Right renal pelvis (tissue), 4 donors: ENCODE measurements around the gene TMEM243. TPM values are rescaled to one million over a fixed set of nuclear protein-coding genes. Genes with fewer than 3 reads are reported as not detected.

Experiments used
- DNase-seq, 4 donors: peaks; one replicate each; pipeline ENCODE4 v3.0.0-alpha.2; 2013; ENCODE audit warnings: low read depth in 4 of 4, low spot score in 3 of 4, missing footprints in 1 of 4
- polyA plus RNA-seq, 4 donors: library from polyadenylated mRNA; unstranded; fragments of 120-200 nt; gene quantifications; one replicate each; pipeline ENCODE4 v1.2.1, GENCODE V29; 2013; ENCODE audit not compliant: insufficient read length in 4 of 4

TMEM243 gene
- polyA plus RNA-seq, 4 donors = 41.8 to 48.1 (median 45.2) TPM

GRCh38 chr7:87170828-87171227, 48.7 kb downstream of the TMEM243 start:
- no peak for DNase-seq

DNA sequence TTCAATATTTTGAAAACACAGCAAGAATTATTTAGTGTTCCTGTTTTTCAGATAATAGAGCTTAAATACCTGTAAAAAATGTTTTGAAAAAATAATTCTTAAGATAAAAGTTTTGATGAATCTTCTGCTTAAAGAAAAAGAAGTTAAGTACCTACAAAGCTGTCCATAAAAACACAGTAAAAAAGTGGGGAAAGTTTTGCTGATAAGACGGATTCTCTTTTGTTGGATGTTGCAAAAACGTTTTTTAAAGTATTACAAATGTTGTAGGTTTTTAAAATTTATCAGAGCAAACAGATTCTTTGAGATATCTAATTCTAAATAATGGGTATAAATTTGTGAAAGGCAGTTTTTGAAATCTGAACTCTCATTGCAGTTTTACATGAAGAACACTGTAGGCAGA, 55.1 kb downstream of the TMEM243 start:
- no peak for DNase-seq

GRCh38 chr7:87159538-87159937, 60.0 kb downstream of the TMEM243 start:
- no peak for DNase-seq

DNA sequence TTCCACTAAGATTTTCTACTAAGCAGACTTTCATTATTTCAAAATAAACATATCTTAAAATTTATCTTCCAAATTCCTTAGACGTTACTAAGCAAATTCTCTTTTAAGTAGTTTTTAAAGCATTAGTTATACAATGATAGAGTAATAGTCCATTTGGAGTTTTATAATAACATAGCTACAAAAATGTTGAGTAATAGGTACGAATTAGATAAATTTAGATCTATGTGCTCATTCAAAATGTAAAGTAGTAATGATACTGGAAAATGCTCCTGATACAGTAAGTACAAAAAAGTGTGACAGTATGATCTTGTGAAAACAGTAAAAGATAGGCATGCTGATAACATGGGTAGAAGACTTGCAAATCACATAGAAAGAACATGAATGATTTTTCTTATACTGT, 62.8 kb downstream of the TMEM243 start:
- no peak for DNase-seq

GRCh38 chr7:87155788-87156187, 63.7 kb downstream of the TMEM243 start:
- DNase-seq = no peak

GRCh38 chr7:87154569-87154968, 65.0 kb downstream of the TMEM243 start:
- DNase-seq = no peak

- DNase-seq = no peak
These were observed 65.4 kb downstream of the TMEM243 start for GRCh38 chr7:87154166-87154565.

GRCh38 chr7:87152897-87153641, 66.5 kb downstream of the TMEM243 start:
- peak in 2 of 4 donors; percentile 25 to 35 for DNase-seq

- DNase-seq = peak; percentile 86 to 91 (median 88)
These were observed 67.2 kb downstream of the TMEM243 start, which contains the start of gene DMTF1 for GRCh38 chr7:87152112-87152896. DMTF1 (plus strand) TSS chr7:87152453; CDS start chr7:87164942, 12,489 bp downstream.

GRCh38 chr7:87151729-87152111, 67.8 kb downstream of the TMEM243 start:
- DNase-seq = no peak

GRCh38 chr7:87151002-87151728, 68.4 kb downstream of the TMEM243 start:
- no peak for DNase-seq

GRCh38 chr7:87148332-87148955, 71.1 kb downstream of the TMEM243 start:
- no peak for DNase-seq

GRCh38 chr7:87147500-87147899, 72.0 kb downstream of the TMEM243 start:
- no peak for DNase-seq

GRCh38 chr7:87146740-87147386, 72.7 kb downstream of the TMEM243 start:
- DNase-seq = no peak

Other genes starting within 250 kb of the TMEM243 start
- 10 to 100 TPM in 1 of 4 donors, 1 to 10 TPM in 3; 6.4 to 10.8 (median 8.5) TPM for gene ELAPOR2, start 160.1 kb downstream of the TMEM243 start, polyA plus RNA-seq
- gene DMTF1, start 67.3 kb downstream of the TMEM243 start, polyA plus RNA-seq = 100 to 1,000 TPM; 136 to 184 (median 144) TPM
- 10 to 100 TPM; 30.6 to 45.2 (median 35.6) TPM for gene CROT, start 125.9 kb upstream of the TMEM243 start, polyA plus RNA-seq